SKM-1 treated with dmso at 0.1 percent for 144 hours (cell line): ENCODE results near the gene EDC3.

ENCODE experiments used
- DNase-seq: peaks from one replicate; lab custom pipeline; 2025; ENCODE audit not compliant: unreplicated experiment; lab: John Stamatoyannopoulos, UW

The EDC3 gene

GRCh38 chr15:74626752-74627692 lies 68.8 kb downstream of the EDC3 start:
- no peak for DNase-seq

DNA sequence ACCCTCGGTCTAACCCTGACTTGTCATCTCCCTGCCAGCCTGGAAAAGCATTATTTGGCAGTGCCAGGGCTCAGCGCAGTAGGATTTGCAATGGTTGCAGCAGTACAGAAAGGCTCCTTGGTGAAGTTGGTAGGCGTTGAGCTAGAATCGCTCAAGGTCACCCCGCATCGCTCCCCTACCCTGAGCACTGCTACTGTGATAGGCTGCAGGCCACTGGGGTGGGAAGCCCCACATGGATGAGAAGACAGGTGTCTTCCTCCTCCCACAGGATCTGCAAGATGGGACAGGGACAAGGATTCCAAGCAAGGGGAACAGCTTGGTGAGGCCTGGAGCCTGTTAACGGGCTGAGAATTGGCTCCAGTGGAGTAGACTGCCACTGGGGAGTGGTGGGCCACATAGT lies 69.5 kb downstream of the EDC3 start:
- DNase-seq, result no peak

- no peak for DNase-seq
Observed at GRCh38 chr15:74625693-74626092, 70.1 kb downstream of the EDC3 start.

DNA sequence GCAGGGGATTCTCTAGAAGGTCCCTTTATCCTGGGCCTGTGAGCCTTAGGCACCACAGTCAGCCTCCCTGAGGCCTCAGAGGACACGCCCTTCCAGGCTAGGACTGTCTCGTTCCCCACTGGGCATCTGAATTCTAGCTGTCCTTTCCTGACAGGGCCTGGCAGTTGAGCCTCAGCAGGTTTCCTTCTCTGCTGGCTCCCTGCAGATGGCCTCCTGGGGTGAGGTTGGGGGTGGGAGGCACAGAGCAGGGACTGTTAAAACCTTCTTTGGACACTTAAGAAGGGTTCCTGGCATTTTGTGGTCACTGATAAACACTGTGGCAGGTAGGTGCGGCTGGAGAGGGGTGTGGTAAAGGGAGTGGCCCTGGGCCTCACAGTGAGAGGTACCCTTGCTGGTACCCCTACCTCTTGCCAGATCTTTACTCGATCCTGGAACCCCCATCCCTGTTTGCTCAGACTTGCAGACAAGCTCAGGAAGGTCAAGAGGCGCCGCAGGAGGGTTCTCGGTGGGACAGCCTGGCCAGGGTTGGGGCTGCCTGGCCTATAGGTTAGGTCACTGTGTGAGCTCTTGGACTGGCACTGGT lies 71.7 kb downstream of the EDC3 start:
- no peak for DNase-seq

- no peak for DNase-seq
Observed at GRCh38 chr15:74622758-74623157, 73.1 kb downstream of the EDC3 start.

DNA sequence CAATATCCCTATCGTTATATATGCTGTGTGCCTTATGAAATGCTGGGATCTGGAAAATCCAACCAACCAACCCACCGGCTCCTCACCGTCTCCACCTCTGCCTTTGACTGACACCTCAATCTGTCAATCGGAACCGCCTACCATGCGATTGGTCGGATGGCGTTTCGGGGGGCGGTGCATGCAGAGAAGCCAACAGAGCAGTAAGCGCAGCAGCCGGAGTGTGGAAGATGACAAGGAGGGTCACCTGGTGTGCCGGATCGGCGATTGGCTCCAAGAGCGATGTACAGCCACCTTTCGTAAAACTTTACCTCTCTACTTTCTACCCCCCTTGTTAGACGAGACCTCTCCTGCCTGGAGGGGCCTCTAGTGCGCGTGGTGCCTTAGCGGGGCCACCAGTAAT lies 73.9 kb downstream of the EDC3 start:
- DNase-seq, result no peak

DNA sequence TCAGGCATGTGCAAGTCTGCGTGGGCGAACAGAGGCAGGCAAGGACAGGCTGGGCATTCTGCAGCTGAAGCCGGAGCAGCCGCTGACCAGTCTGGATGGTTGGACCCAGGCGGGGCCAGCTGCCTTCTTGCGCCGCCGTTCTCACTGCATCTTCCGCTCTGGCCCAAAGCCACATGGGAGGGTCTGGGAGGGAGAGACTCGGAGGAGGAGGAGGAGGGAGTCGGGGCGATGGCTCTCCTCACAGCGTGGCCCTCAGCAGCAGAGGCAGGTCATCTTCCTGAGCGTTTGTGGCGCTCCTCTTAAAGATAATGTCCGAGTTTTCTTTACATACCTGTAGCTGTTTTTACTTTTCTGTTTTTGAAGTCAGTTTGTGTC lies 74.3 kb downstream of the EDC3 start:
- DNase-seq, result no peak

GRCh38 chr15:74620636-74621545 lies 74.9 kb downstream of the EDC3 start:
- peak; percentile 88 for DNase-seq

DNA sequence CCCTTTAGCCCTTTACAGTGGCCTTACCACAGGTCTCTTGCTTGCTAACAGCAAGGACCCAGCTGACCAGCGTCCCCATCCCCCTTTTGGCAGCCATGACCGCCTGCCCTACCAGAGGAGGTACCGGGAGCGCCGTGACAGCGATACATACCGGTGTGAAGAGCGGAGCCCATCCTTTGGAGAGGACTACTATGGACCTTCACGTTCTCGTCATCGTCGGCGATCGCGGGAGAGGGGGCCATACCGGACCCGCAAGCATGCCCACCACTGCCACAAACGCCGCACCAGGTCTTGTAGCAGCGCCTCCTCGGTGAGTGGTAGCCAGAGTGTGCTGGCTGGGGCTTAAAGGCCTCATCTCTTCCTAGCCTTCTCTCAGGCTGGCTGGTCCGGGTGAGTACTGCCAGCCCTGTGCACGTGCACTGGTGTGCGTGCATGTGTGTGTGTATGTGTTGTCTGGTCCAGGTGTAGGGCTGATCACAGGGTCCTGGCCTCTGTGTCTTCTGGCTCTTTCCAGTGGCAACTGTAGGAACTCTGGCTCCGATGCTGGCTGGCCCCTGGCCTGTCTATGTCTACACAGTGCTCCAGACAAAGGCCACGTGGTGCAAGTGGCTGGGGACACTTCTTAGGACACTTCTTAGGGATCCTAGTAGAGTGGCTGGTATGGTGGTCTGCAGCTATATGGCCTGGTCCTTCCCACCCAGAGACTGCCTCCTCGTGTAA lies 75.7 kb downstream of the EDC3 start:
- DNase-seq, result no peak

GRCh38 chr15:74618841-74619596 lies 76.8 kb downstream of the EDC3 start:
- no peak for DNase-seq

- no peak for DNase-seq
Observed at GRCh38 chr15:74616996-74617395, 78.8 kb downstream of the EDC3 start.

DNA sequence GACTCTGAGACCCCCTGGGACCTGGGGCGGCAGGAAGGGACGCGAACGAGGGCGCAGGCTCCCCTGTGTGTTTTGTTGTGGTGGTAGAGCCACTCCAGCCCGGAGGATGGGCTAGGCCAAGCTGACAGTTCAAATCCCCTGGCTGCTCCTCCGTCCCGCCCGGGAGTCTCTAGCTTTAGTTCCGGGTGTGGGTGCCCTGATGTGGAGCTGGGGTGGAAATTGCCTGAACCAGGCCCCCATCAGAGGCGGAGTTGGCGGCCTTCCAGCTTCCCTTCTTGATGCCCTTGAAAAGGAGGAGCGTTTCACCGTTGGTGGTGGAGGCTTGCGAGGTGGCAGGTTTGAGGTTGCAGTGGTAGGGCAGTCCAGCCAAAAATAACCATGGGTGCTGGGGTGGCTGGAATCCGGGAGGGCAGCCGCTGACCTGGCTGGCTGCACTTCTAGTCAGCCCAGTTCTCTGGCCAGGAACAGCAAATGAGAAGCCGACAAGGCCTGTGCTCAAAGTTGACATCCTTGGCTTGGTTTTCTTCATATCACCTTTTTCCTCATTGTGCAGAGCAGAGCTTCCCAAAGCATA lies 79.4 kb downstream of the EDC3 start:
- DNase-seq, result peak; percentile 58

DNA sequence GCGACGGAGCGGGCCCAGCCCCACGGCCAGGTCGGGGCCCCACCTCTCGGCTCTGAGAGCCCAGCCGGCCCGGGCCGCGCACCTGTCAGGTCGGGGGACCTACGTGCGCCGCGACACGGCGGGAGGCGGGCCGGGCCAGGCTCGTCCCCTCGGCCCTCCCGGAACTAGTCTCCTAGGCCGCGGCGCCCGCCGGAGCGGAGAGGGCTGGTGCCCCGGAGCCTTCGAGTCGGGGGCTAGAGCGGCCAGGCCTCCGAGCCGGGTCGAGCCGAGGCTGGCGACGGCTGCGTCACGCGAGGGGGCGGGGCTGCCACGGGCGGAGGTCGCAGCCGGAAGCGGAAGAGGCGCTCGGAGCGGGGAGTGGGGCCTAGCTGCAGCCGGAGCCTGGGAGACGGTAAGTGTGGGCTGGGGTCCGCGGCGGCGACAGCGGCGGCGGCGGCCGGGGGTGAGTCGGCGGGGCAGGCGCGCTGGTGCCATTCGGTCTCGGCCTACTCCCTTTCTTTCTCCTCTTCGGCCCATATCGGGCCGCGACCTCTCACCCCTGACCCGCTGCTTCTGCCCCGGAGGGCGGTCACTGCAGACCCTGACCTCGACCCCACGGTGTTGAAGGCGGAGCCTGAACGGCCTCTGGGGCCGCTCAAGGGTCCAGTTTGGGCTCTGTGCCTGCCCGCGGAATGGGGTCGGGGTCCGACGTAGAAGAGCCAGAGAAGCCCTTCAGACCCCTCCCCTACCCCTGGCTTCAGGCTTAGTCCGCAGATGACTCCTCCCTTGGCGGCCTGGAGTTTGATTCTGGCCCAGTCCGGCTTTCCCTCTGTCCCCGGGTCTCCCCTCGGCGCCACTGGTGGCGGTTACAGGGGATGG lies 80.1 kb downstream of the EDC3 start, which contains the start of gene CLK3:
TSS of gene CLK3 (plus strand) at position 329 of the 858 bp plus-strand sequence. CDS start 3,361 bp downstream, outside the sequence.
- peak; percentile 92 for DNase-seq

- peak; percentile 14 for DNase-seq
Observed at GRCh38 chr15:74614744-74615507, 80.9 kb downstream of the EDC3 start.

DNA sequence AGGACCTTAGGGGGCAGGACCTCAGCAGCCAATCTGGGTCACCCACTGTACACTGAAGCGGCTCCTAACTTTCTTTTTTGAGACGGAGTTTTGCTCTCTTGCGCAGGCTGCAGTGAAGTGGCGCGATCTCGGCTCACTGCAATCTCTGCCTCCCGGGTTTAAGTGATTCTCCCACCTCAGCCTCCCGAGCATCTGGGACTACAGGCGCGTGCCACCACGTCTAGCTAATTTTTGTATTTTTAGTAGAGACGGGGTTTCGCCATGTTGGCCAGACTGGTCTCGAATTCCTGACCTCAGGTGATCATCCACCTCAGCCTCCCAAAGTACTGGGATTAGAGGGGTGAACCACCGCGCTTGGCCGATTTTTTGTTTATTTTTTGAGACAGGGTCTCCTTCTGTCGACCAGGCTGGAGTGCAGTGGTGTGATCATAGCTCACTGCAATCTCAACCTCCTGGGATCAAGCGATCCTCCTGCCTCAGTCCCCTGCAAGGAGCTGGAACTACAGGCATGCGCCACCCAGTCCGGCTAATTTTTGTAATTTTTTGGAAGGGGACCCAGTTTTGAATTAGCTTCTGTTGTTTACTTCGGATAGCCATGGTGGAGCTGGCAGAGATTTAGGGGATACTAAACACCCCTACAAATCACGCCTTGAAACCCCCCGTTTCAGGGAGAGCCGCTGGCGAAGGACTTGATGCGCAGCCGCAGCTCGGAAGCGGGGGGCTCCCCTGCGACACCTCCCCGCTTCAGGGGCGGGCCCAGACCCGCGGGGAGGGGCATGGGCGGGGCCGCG lies 81.7 kb downstream of the EDC3 start:
- no peak for DNase-seq

- DNase-seq, result no peak
Observed at GRCh38 chr15:74613089-74613952, 82.5 kb downstream of the EDC3 start.
